Ascending aorta (tissue), 2 donors: Measurements from ENCODE around the gene KCNQ2. TPM values are rescaled to one million over a fixed set of nuclear protein-coding genes. Genes with fewer than 3 reads are reported as not detected.

Source experiments
- DNase-seq, 2 donors: peaks; one replicate each; pipeline ENCODE4 v3.0.0-alpha.2; 2019; ENCODE audit warnings: low spot score in 2 of 2
- H3K27ac ChIP-seq, 2 donors: fragments of 200-600 bp; sonication (generic); one replicate each; pipeline ENCODE4 v1.5.1; 2016 to 2017; ENCODE audit warnings: mild to moderate bottlenecking in 1 of 2
- H3K27me3 ChIP-seq: fragments of 200-600 bp; sonication (generic); one replicate; pipeline ENCODE4 v1.5.1; 2017
- H3K36me3 ChIP-seq, 2 donors: fragments of 200-600 bp; sonication (generic); one replicate each; pipeline ENCODE4 v1.5.1; 2016
- H3K4me1 ChIP-seq, 2 donors: fragments of 200-600 bp; sonication (generic); one replicate each; pipeline ENCODE4 v1.5.1; 2016 to 2017; ENCODE audit warnings: mild to moderate bottlenecking in 1 of 2
- H3K4me3 ChIP-seq, 2 donors: fragments of 200-600 bp; sonication (generic); one replicate each; pipeline ENCODE4 v1.5.1; 2016 to 2017; ENCODE audit warnings: mild to moderate bottlenecking in 1 of 2
- H3K9me3 ChIP-seq, 2 donors: fragments of 200-600 bp; sonication (generic); one replicate each; pipeline ENCODE4 v1.5.1; 2016
- intact Hi-C: fragments of 100-400 bp; cut with DNase I; formaldehyde crosslinking; loops from one replicate; pipeline ENCODE4 v1.15.1; 2023
- total RNA-seq: library from RNA; depleted of rRNA; stranded (reverse); fragments of >200 nt; gene quantifications from one replicate; pipeline ENCODE4 v1.1.0, GENCODE V29; 2016
- TF ChIP-seq, protein P1 (sequence below), 3 experiments: fragments of 200-600 bp in 2 of 3; fragments of 450-650 bp in 1 of 3; sonication (generic) in 2 of 3; IDR thresholded peaks; one replicate each; pipeline ENCODE4 v1.5.1; 2016 to 2019; ENCODE audit warnings: antibody characterized with exemption in 3 of 3, mild to moderate bottlenecking in 1 of 3, moderate library complexity in 1 of 3

The KCNQ2 gene
- total RNA-seq, 1 donor from 2014 or later: not detected

DNA sequence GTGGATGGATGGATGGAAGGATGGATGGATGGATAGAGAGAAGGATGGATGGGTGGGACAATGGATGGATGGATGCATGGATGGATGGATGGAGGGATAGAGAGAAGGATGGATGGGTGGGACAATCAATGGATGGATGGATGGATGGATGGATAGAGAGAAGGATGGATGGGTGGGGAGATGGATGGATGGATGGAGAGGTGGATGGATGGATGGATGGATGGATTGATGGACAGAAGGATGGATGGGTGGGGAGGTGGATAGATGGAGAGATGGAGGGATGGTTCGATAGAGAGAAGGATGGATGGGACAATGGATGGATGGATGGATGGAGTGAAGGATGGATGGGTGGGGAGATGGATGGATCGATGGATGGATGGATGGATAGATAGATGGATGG, 20.1 kb upstream of the KCNQ2 start:
- H3K9me3 ChIP-seq: no peaks in the 10 kb centered on the region
- DNase-seq: no peak
- no peaks in the 10 kb centered on the region for H3K36me3 ChIP-seq
- TF ChIP-seq, protein P1, sequence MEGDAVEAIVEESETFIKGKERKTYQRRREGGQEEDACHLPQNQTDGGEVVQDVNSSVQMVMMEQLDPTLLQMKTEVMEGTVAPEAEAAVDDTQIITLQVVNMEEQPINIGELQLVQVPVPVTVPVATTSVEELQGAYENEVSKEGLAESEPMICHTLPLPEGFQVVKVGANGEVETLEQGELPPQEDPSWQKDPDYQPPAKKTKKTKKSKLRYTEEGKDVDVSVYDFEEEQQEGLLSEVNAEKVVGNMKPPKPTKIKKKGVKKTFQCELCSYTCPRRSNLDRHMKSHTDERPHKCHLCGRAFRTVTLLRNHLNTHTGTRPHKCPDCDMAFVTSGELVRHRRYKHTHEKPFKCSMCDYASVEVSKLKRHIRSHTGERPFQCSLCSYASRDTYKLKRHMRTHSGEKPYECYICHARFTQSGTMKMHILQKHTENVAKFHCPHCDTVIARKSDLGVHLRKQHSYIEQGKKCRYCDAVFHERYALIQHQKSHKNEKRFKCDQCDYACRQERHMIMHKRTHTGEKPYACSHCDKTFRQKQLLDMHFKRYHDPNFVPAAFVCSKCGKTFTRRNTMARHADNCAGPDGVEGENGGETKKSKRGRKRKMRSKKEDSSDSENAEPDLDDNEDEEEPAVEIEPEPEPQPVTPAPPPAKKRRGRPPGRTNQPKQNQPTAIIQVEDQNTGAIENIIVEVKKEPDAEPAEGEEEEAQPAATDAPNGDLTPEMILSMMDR (IDR thresholded peaks at IDR 0.05): no peak
- H3K4me3 ChIP-seq: no peak overlapping the region
- no peak overlapping the region for H3K27ac ChIP-seq
- H3K4me1 ChIP-seq: peaks cover 0 to 2% of the 10 kb centered on the region in 2 donors
- H3K27me3 ChIP-seq: peaks cover 4% of the 10 kb centered on the region
- intact Hi-C loops: no loop called here

GRCh38 chr20:63491635-63492230, 19.3 kb upstream of the KCNQ2 start:
- Histone ChIP-seq H3K27ac (no peak overlapping the region), H3K9me3 (no peaks in the 10 kb centered on the region), H3K36me3 (no peaks in the 10 kb centered on the region), H3K4me1 (peaks cover 0 to 2% of the 10 kb centered on the region in 2 donors), H3K27me3 (peaks cover 4% of the 10 kb centered on the region), H3K4me3 (no peak overlapping the region)
- intact Hi-C loops: no loop called here
- TF ChIP-seq, protein P1 (IDR thresholded peaks at IDR 0.05): no peak
- no peak for DNase-seq

DNA sequence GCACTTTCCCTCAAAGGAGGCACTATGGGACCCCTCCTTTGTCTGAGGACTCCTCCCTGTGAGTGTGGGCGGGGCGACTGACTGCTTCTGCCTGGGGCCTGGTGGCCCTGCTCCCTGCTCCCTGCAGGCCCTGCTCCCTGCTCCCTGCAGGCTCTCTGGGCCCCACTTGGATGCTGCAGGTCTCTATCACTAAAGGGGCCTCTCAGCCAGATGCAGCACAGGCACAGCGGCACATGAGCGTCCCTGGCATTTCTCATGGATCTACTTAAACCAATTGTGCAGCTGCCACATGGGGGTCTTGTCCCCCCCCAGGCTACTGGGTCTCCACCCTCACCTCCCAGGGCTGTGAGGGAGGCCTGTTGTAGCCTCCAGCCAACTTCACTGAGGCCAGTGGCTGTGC, 18.6 kb upstream of the KCNQ2 start:
- H3K27ac ChIP-seq: no peak overlapping the region
- DNase-seq: no peak
- no peaks in the 10 kb centered on the region for H3K4me1 ChIP-seq
- H3K36me3 ChIP-seq: no peaks in the 10 kb centered on the region
- TF ChIP-seq, protein P1 (IDR thresholded peaks at IDR 0.05): no peak
- H3K27me3 ChIP-seq: peaks cover 4% of the 10 kb centered on the region
- intact Hi-C loops: no loop called here
- no peak overlapping the region for H3K4me3 ChIP-seq
- H3K9me3 ChIP-seq: no peaks in the 10 kb centered on the region

GRCh38 chr20:63490416-63490815, 18.0 kb upstream of the KCNQ2 start:
- DNase-seq: no peak
- intact Hi-C loops: no loop called here

GRCh38 chr20:63488315-63489251, 16.1 kb upstream of the KCNQ2 start:
- TF ChIP-seq, protein P1 (IDR thresholded peaks at IDR 0.05): no peak
- intact Hi-C loops: no loop called here
- H3K27me3 ChIP-seq: peaks cover 4% of the 10 kb centered on the region
- no peaks in the 10 kb centered on the region for H3K4me1 ChIP-seq
- no peak overlapping the region for H3K27ac ChIP-seq
- DNase-seq: no peak
- H3K4me3 ChIP-seq: no peak overlapping the region
- no peaks in the 10 kb centered on the region for H3K9me3 ChIP-seq
- H3K36me3 ChIP-seq: no peaks in the 10 kb centered on the region

More at GRCh38 chr20:63490416-63490815, 18.0 kb upstream of the KCNQ2 start:
- Histone ChIP-seq H3K4me1 (no peaks in the 10 kb centered on the region), H3K4me3 (no peak overlapping the region), H3K27ac (no peak overlapping the region), H3K27me3 (peaks cover 4% of the 10 kb centered on the region), H3K36me3 (no peaks in the 10 kb centered on the region), H3K9me3 (no peaks in the 10 kb centered on the region)
- TF ChIP-seq, protein P1 (IDR thresholded peaks at IDR 0.05): no peak
